Glomerular visceral epithelial cell (primary cell): ENCODE measurements around the gene JAG2.

Source experiments
- DNase-seq: peaks from one replicate; pipeline ENCODE4 v3.0.0-alpha.2; 2016; ENCODE audit errors: extremely low spot score

Gene JAG2

DNA sequence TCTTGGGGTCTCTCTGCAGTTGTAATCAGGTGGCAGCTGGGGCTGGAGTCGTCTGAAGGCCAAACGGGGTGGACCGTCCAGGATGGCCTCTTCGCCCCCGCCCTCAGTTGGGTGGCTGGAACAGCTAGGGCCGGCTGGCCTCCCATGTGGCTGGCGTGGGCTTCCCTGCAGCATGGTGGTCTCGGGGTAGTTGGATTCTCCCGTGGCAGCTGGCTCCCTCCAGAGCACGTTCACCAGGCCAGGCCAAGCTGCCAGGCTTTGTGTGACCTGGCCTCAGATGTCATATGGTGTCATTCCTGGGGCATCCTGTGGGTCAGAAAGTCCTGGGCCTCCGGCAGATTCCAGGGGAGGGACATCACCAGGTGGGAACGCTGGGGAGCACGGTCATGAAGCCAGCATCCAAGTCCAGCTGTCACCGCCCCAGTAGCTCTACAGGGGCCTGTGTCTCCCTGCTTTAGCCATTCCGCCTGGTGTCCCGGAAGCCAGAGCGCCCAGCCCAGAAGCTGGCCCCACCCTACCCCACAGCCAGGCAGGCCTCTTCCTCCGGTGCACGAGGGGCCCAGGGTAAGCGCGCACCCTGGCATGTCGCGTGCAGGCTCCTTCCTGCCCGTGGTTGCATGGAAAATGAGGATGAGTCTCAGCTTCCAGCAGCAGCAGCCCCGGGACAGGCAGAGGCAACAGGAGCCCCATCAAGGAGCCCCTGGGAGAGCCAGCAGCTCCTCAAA lies 13.9 kb upstream of the JAG2 start:
- no peak for DNase-seq

DNA sequence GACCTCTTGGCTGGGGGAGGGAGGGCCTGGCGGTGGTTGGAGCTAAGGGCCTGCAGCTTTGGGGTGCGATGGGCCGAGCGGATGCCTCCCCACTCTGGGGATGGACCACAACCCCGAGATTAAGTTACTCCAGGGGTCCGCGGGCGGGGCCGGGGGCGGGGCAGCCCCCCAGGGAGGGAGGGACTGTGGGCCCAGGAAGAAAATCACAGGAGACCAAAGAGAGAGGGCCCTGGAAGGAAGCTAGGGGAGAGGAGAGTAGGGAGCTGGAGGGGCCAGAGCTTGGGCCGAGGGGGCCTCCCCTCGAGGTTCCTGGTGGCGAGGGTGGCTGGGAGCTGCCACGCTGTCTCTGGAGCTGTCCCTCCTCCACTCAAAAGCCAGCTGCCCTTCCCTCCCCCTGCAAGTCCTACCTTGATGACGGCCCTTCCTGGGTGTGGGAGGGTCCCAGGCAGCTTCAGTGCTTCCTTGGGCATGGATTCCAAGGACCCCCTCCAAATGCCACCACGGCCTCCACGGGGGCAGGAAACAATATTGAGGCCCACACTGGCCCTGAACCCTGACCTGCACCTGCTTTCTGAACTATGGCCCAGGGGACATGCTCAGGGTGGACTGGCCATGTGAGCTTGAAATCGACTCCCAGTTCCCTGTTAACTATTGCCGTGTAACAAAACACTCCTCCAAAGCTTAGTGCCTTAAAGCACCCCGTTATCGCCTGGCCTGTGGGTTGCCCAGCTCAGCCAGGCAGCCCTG lies 13.1 kb upstream of the JAG2 start:
- no peak for DNase-seq

- peak; percentile 78 for DNase-seq
These were observed 12.3 kb upstream of the JAG2 start, which contains the start of gene NUDT14 for GRCh38 chr14:105180592-105181548. NUDT14 (minus strand) TSS chr14:105181312; CDS start chr14:105181209, 103 bp downstream.

DNA sequence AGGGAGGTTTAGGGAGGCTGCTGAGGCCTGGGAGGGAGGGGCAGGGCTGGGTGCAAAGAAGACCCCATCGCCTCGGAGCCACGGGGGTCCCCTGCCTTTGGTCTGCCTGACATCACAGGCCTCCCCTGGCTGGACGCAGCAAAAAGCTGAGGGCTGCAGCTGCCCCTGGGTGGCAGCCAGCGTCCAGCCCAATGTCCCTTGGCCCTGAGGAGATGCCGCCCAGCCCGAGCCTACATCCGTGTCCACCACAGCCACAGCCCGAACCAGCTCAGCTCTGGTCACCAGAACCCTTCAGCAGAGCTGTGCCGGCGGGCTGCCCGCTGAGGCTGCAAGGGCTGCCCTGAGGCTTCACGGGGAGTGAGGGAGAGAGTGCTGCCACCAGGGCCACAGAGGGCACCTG lies 10.6 kb upstream of the JAG2 start:
- DNase-seq, result no peak

- DNase-seq, result no peak
These were observed 10.2 kb upstream of the JAG2 start for GRCh38 chr14:105178868-105179140.

DNA sequence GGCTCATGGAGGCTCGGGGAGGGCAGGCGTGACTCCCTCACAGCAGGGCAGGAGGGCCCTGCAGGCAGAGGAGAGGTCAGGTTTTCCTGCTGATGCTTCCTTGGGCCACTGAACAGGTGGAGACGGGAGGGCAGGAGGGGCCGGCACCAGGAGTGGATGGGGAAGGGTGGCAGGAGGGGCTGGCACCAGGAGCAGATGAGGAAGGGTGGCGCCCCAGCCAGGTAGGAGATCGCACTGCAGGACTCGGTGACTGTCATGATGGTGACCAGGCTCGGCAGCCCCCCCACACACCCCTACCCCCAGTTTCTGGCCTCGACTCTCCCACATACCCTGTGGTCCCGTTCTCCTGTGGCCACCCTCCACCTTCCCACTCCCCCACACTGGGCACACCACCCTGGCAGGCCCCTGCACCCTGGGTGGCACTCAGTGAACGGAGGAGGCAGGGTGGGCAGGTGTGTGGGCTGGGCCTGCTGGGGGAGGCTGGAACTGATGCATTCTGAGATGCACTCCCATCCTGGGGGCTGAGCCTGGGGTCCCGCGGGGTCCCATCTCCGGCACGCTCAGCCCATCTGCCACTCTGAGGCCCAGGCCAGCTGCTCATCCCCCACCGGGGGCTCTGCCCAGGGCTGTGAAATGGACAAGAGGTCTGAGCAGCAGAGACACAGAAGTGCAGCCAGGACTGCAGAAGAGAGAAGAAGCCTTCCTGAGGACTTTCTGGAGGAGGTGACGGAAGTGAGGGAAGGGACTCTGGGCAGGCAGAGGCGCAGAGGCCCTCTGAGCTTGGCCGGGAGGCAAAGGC lies 9.7 kb upstream of the JAG2 start:
- DNase-seq, result no peak

DNA sequence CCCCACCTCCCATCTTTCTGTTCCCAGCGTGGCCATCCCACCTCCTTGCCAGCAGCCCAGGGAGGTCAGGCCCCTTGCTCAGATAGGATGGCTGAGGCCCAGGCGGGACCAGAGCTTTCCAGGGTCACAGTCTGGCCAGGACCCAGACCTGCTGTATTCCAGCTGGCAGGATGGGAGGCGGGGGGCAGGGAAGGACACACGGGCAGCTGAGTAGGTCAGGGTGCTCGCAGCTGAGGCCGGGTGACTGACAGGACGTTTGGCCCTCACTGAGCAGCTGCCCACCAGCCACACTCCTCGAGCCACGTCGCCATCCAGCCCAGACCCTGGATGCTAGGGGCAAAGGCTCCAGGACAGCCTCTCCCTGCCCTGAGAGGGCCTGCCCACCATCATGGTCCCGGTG lies 8.5 kb upstream of the JAG2 start:
- no peak for DNase-seq

DNA sequence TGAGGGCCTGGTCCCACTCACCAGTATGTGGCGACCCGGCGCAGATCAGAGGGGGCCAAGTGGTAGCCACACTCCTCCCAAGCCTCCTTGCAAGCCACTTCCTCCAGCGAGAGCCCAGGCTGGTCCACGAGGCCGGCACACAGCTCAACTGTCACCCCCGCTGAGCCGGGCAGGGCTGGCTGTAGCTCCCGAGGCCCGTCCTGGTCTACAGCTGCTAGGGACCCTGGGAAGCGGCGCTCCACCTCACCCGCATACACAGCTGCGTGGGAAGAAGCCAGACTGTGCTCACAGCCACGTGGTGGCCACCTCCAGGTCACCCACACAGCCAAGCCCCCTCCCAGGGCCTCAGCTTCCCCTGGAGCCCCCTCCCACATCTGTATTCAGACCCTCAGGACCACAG lies 7.9 kb upstream of the JAG2 start:
- DNase-seq, result no peak

DNA sequence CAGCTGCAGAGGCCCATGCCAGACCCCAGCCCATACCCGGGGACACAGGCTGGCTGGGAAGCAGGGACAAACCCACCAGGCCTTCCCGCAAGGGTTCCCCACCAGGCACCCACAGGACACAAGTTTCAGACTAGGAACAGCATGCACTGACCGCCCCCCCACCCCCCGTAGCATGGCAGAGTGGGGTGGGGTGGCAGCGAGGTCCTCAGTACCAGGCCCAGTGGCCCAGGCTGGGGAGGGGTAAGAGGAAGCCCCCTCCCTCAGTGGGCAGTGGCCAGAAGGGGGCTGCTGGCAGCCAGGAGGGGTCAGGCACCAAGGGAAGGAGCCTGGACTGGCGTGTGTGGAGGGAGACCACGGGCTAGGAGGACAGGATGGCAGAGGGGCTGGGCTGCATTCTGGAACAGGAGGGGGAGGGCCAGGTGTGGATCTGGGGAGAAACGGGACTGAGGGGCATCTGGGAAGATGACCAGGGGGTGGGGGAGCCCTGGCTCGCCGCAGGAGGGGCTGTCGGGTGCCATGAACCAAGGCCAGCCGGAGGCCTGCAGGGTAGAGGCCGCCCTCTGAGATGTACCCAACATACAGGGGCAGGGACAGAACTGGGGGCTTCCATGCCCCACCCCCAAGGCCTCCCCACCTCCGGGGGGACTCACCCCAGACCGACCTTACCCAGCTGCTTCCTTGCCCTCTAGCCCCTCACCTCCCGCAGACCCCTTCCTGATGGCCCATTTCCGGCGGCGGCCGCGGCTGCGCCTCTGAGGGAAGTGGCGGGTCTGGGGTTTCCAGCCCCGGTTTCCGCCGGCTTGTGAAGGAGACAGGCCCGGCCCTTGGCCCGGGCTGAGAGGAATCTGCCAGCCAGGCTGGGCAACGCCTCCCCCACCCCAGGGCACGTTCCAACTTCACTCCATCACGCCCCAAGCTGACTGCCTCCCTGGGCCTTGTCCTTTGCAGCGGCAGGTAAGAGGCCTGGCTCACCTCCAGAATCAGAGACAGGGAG lies 5.6 kb upstream of the JAG2 start:
- no peak for DNase-seq

- DNase-seq, result no peak
These were observed 4.6 kb upstream of the JAG2 start for GRCh38 chr14:105173145-105173544.

DNA sequence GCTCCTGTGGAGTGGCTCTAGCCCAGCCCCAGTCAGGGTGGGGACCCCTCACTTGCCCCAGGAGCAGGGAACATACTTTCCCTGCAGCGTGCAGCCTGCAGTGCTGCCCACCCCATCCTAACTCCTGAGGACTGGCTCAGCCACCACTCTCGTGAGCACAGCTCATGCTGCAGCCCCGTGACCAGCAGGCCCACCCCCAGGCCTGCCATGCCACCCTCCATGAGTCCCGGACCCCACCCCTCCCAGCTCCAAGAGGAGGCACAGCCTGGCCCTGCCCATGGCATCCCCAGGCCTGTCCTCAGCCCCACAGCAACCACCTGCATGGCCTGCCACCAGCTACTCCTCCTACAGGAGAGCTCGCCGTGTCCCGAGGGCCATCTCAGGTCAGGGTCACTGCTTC lies 3.9 kb upstream of the JAG2 start:
- no peak for DNase-seq

- no peak for DNase-seq
These were observed 2.6 kb upstream of the JAG2 start for GRCh38 chr14:105171004-105171673.

DNA sequence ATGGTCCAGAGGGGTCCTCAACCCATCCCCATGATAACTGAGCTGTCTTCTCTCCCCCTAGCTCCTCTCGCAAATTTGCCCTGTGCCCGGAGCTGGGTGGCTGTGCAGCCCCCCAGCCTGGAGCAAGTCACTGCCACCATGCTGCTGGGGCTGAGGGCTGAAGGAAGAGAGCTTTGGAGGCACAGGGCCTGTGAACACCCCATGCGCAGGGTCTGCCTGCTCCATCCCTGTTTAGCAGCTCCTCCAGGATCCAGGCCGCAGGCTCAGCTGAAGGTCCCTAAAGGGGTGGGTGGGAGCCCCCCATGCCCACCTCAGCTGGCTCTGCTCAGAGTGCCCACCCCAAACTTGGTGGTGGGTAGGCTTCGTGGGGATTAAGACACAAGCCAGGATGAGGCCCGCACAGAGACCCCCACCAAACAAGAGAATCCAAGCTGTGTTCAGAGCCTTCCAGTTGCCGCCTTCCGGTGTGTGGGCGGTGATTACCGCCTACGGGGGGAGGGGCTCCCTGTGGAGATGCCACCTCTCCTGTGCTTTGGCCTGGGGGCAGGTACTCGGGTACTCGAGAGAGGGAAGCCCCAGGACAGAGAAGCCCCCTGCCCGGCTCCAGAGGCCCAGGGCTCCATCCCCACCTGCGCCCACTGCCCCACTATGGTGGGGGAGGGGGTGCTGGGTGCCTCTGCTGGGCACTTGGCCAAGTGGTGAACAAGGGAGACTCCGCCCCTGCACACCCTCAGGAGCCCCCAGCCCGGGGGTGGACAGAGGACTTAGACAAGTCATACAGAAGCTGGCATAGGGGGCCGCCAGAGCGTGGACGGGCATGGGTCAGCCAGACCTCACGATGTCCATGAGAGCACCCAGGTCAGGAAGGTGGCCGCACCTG lies 1.4 kb upstream of the JAG2 start:
- no peak for DNase-seq

DNA sequence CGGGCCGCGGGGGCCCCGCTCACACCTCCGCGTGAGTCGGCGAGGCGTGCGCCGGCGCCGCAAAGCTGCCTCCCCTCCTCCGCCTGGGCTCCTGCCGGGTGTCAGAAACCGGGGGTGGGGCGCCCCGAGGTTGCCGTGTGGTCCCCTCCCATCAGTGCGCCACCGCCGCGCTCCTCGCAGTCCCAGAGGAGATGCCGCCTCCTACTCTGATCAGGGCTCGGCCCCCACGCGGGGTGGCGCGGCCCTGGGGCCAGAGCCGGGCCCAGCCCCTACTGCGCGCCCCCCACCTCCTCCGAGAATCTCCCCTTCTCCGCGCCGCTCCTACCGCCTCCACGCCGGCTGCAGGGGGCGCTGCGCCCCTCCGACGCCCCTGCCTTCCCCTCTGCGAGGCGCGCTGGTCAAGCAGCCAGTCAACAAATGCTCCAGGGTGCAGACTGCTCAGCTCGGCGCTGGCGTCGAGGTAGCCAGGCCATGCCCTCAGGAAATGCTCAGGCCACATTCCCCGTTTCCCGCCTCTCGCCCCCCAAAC lies 467 bp upstream of the JAG2 start:
- no peak for DNase-seq

DNA sequence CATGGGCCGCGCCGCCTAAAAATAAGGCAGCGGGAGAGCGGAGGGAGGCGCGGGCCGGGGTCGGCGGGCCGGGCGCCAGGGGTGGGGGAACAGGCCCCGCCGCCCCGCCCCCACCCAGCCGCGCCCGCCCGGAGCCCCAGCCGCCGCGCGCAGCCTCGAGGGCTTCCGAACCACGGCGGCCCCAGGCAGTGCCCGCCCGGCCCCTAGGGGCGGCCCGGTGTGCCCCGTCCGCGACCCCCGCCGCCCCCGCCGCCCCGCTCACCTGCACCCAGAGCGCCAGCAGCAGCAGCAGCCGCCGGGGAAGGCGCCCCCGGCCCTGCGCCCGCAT lies 519 bp downstream of the JAG2 start:
- no peak for DNase-seq

DNA sequence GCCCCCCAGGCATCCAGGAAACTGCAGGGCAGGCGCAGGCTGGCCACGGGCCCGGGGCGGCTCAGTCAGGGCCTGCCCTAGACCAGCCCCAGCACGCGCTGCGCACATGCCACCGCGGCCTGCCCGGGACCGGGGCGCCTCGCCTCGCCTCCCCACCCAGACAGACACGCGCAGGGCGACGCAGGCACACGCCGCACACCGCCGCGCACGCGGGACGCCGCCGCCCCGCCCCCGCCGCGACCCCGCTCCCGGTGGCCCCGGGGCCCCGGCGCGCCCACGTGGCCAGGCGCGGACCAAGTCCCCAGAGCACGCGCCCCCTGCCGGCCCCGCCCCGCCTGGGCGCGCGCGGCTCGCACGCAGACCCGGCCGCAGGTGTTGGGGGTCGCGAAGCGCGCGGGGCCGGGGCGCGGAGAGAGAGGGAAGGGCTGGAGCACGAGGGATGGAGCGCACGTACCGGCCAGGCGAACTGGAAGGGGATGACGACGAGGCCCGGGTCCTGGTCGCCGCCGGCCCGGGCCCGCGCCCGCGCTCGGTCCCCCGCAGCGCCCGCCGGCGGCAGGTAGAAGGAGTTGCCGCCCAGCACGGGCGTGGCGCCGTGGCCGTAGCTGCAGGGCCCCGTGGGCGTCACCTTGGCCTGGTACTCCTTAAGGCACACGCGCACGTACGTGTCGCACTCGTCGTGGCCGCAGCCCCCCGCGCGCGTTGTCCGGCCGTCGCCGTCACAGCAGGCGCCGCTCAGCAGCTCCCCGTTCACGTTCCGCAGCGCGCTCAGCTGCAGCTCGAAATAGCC lies 1.1 kb downstream of the JAG2 start:
- DNase-seq, result no peak

- DNase-seq, result no peak
These were observed 1.8 kb downstream of the JAG2 start for GRCh38 chr14:105166571-105167302.
